T-helper 1 cell treated with Interleukin-12 subunit alpha and Interleukin-12 subunit beta and Interleukin-4 antibody, amounts not matched to agents 30 μg/mL and 1 μg/mL, for 36 hours (primary cell): ENCODE measurements around the gene CFAP299.

Experiments used
- H3K27ac Mint-ChIP-seq: one replicate; pipeline ENCODE4 v1.8.0; 2021; ENCODE audit warnings: mild to moderate bottlenecking, mixed read lengths
- H3K27me3 Mint-ChIP-seq: one replicate; pipeline ENCODE4 v1.8.0; 2021; ENCODE audit warnings: low read depth, mixed read lengths
- H3K36me3 Mint-ChIP-seq: one replicate; pipeline ENCODE4 v1.8.0; 2021; ENCODE audit warnings: low read depth, mixed read lengths
- H3K4me1 Mint-ChIP-seq: one replicate; pipeline ENCODE4 v1.8.0; 2021; ENCODE audit warnings: low read depth, mixed read lengths
- H3K4me3 Mint-ChIP-seq: one replicate; pipeline ENCODE4 v1.8.0; 2021; ENCODE audit warnings: mild to moderate bottlenecking, moderate library complexity, mixed read lengths
- H3K9me3 Mint-ChIP-seq: one replicate; pipeline ENCODE4 v1.8.0; 2021; ENCODE audit warnings: mixed read lengths

CFAP299 gene

DNA sequence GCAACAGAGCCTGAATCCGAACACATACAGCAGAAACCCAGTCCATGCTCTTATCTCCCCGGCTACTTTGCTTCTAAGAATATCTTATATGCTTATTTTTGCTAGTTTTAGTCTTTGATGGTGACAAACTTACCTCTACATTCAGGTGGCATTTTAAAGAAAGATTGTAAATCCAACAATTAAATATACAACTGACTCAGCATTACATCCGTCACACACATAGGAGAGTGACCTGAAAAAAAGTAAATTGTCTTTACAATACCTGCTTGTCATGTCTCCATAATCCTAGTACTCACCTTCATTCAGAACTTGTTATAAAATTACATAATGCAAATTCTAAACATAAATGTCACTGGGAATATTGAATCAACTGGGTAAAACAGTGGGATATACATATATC is 664.4 kb downstream of the CFAP299 start:
- Mint-ChIP-seq H3K9me3 (no peaks in the 10 kb centered on the region), H3K27me3 (no peaks in the 10 kb centered on the region), H3K36me3 (no peaks in the 10 kb centered on the region), H3K27ac (no peak overlapping the region), H3K4me1 (no peaks in the 10 kb centered on the region), H3K4me3 (no peak overlapping the region)

DNA sequence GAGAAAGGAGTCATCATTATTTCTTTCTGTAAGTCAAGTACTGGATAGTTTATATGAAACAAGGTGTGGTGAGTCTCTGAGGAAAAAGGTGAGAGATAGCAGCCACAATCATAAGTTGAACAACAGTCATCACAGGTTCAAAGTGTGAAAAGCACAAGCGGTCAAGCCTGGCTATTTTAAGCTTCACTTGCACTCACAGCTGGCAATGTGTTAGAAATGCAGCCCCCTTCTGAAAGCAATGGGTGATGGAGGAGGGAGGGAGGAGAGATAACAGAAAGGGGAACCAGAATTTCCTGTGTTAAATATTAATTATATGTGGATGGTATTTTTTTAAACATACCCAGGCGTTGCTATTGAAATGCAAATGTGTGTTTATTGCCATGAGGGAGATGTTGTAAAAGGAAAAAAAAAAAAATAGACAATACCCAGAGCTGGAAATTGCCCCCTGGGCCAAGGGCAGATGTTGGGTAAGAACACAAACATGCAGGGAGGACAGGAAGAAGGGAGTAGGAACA is 668.1 kb downstream of the CFAP299 start:
- Mint-ChIP-seq H3K27ac (no peak overlapping the region), H3K27me3 (peaks cover 4% of the 10 kb centered on the region), H3K9me3 (peaks cover 5% of the 10 kb centered on the region), H3K4me3 (no peak overlapping the region), H3K4me1 (no peaks in the 10 kb centered on the region), H3K36me3 (no peaks in the 10 kb centered on the region)

DNA sequence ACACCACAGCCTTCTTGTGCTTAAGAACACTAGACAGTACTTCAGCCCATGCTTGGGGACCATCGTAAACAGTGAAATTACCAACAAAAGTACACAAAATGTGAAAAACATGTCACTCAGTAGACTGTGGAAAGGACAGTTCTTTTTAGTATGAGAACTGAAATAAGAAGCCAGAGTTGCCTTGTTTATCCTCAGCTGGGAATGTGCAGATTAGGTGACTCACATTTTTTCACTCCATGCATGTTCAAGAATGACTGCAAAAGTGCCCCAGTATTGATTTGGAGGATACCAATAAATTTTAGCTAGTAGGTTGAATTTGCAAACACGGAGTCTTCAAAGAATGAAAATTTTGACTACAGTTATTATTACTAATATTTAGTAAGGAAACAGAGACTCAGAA is 671.9 kb downstream of the CFAP299 start:
- no peak overlapping the region for H3K27ac Mint-ChIP-seq
- no peaks in the 10 kb centered on the region for H3K4me1 Mint-ChIP-seq
- no peak overlapping the region for H3K4me3 Mint-ChIP-seq

More for the DNA sequence above, 671.9 kb downstream of the CFAP299 start:
- no peaks in the 10 kb centered on the region for H3K36me3 Mint-ChIP-seq
- peaks cover 5% of the 10 kb centered on the region for H3K9me3 Mint-ChIP-seq
- peaks cover 4% of the 10 kb centered on the region for H3K27me3 Mint-ChIP-seq
